ENCODE measurements around the gene TGDS.

DNA sequence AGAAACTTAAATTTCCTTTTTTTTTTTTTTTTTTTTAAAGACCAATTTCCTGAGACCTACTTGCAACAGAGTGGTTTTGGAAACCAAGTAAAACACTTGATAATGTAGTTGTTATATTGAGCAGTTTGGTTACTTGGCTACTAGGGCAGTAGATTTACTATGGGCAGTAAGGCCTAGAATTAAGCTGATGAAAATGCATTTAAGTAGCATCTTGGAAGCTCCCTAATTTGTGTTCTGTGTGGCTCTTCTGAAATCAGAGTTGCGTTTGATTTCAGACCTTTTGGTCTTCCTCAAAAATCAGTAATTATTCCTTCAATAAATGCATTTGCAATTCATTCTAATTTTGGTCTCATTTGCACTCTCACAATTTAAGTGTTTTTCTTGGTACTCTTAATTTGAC, 6.5 kb upstream of the TGDS start:
- TF ChIP-seq, protein P1, sequence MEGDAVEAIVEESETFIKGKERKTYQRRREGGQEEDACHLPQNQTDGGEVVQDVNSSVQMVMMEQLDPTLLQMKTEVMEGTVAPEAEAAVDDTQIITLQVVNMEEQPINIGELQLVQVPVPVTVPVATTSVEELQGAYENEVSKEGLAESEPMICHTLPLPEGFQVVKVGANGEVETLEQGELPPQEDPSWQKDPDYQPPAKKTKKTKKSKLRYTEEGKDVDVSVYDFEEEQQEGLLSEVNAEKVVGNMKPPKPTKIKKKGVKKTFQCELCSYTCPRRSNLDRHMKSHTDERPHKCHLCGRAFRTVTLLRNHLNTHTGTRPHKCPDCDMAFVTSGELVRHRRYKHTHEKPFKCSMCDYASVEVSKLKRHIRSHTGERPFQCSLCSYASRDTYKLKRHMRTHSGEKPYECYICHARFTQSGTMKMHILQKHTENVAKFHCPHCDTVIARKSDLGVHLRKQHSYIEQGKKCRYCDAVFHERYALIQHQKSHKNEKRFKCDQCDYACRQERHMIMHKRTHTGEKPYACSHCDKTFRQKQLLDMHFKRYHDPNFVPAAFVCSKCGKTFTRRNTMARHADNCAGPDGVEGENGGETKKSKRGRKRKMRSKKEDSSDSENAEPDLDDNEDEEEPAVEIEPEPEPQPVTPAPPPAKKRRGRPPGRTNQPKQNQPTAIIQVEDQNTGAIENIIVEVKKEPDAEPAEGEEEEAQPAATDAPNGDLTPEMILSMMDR (conservative IDR thresholded peaks at IDR 0.05) = no peak
- no peak for TF ChIP-seq ZFX (IDR thresholded peaks at IDR 0.05)

Data from C4-2B (cell line).